IPS-18c (cell line): ENCODE results near the gene RUSF1.
"Not testable (repeated sequence)": the region's sequence is repeated elsewhere in the genome, so short reads cannot be mapped to it uniquely, and the experiment has no call there.

ENCODE experiments used
- H3K4me3 ChIP-seq: 2 replicates; pipeline ENCODE4 v1.7.0; 2013; ENCODE audit warnings: low read depth, mild to moderate bottlenecking, low read length, moderate library complexity; ENCODE audit not compliant: insufficient read depth
- H3K9me3 ChIP-seq: one replicate; pipeline ENCODE4 v1.6.1; 2013; ENCODE audit warnings: mild to moderate bottlenecking, low read length, moderate library complexity; ENCODE audit not compliant: control insufficient read depth, insufficient read depth

Gene RUSF1

GRCh38 chr16:31493506-31494125 lies 14.6 kb downstream of the RUSF1 start:
- Histone ChIP-seq H3K9me3 (peaks cover 2% of the 10 kb centered on the region), H3K4me3 (no peak overlapping the region)

GRCh38 chr16:31491778-31492418 lies 16.3 kb downstream of the RUSF1 start:
- Histone ChIP-seq H3K4me3 (no peak overlapping the region), H3K9me3 (peaks cover 2% of the 10 kb centered on the region)

- Histone ChIP-seq H3K9me3 (peaks cover 2% of the 10 kb centered on the region), H3K4me3 (no peak overlapping the region)
Measured at GRCh38 chr16:31489616-31490584, 18.3 kb downstream of the RUSF1 start.

GRCh38 chr16:31489298-31489564 lies 19.0 kb downstream of the RUSF1 start:
- H3K4me3 ChIP-seq: no peak overlapping the region
- H3K9me3 ChIP-seq: peaks cover 2% of the 10 kb centered on the region

DNA sequence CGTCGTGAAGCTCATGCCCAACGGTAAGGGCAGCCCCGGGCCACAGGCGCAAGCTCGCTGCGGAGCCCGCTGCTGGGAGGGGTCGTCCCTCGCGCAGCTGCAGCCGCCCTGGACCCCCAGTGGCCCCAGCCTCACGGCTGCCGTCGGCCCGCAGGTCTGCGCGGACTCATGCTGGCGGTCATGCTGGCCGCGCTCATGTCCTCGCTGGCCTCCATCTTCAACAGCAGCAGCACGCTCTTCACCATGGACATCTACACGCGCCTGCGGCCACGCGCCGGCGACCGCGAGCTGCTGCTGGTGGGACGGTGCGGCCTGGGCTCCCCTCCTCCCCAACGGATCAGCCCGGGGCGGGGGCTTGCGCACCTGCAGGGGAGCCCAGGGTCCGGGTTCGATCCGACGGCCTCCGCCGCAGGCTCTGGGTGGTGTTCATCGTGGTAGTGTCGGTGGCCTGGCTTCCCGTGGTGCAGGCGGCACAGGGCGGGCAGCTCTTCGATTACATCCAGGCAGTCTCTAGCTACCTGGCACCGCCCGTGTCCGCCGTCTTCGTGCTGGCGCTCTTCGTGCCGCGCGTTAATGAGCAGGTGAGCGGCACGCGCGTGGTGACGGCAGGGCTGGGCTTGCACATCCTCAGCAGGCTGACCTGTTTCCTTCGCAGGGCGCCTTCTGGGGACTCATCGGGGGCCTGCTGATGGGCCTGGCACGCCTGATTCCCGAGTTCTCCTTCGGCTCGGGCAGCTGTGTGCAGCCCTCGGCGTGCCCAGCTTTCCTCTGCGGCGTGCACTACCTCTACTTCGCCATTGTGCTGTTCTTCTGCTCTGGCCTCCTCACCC lies 19.5 kb downstream of the RUSF1 start:
- peaks cover 2% of the 10 kb centered on the region for H3K9me3 ChIP-seq
- H3K4me3 ChIP-seq: peak overlapping the region; percentile 53

DNA sequence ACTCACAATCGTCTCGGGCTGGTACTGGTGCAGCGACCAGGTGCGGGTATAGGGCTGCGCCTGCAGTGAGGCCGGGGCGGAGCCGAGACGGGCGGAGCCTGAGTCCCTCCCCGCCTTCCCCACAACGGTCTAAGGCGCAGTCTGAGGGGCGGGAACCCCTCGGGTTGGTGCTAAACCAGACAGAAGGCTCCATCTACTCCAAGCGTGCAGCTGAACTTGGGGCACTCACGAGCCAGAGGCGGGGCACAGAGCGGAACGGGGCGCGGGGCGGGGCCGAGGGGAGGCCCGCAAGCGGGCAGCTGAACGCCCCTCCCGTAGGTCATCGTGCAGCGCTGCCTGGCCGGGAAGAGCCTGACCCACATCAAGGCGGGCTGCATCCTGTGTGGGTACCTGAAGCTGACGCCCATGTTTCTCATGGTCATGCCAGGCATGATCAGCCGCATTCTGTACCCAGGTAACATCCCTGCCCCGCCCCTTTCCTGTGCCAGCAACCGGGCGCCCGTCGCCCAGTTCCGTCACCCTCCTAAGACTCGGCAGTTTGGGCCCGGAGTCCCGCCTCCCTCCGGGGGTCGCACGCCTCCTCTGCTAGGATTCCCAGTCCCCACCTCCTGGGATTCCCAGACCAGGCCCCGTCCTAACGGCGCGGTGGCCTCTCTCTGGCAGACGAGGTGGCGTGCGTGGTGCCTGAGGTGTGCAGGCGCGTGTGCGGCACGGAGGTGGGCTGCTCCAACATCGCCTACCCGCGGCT lies 20.3 kb downstream of the RUSF1 start:
- H3K9me3 ChIP-seq: no peaks in the 10 kb centered on the region
- peak overlapping the region; percentile 53 for H3K4me3 ChIP-seq

GRCh38 chr16:31487071-31487719 lies 21.0 kb downstream of the RUSF1 start:
- Histone ChIP-seq H3K4me3 (peak overlapping the region; percentile 53), H3K9me3 (no peaks in the 10 kb centered on the region)

DNA sequence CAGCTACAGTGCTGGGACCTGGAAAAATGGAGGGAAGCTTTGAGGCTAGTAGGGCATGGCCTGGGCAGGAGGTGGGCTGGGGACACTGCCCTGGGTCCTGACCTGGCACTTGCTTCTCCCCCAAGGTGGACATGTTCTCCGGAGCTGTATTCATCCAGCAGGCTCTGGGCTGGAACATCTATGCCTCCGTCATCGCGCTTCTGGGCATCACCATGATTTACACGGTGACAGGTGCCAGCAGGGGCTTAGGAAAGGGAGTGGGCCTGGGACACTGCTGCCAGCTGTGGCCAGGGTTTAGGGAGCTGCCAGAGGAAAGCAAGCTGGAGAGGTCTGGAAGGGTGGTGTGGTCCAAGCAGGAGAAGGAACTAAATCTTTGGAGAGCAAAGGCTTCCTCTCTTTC lies 22.1 kb downstream of the RUSF1 start:
- H3K9me3 ChIP-seq: no peaks in the 10 kb centered on the region
- H3K4me3 ChIP-seq: no peak overlapping the region

DNA sequence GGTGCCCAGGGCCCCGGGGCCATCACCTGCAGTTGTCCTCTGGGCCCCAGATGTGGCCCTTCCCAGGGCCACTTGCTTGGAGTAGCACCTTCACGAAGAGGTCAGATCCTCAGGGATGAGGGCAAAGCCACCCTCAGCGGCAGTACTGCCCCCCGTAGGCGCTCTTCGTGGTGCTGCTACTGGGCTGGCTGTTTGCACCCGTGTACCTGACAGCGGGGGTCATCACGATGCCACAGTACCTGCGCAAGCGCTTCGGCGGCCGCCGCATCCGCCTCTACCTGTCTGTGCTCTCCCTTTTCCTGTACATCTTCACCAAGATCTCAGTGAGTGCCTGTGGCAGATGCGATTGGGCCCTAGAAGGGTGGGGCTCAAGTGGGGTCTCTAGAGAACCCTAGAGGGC lies 22.6 kb downstream of the RUSF1 start:
- no peak overlapping the region for H3K4me3 ChIP-seq

DNA sequence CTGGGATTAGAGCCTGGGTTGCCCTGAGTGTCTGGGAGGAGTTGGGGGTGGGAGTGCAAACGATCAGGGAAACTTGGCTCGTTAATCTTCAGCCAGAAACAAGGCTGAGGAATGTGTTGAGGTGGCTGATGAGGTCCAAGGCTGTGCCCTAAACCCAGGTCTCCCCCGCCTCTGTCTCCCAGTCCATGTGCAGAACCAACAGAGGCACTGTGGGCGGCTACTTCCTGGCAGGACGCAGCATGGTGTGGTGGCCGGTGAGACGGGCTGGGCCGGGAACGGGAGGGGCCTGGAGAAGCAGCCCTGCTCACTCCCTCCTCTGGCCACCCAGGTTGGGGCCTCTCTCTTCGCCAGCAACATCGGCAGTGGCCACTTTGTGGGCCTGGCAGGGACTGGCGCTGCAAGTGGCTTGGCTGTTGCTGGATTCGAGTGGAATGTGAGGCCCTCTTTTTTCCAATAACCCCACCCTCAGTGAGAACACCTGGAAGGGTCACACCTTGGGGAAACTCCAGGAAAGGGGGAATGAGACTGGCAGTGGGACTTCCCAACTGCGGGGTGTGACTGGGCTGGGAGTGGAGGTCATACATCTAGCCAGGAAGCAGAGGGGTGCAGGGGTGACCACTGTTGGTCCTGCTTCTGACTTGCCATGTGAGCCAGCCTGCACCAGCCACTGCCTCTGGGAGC lies 23.6 kb downstream of the RUSF1 start:
- no peak overlapping the region for H3K4me3 ChIP-seq
- no peaks in the 10 kb centered on the region for H3K9me3 ChIP-seq

More for the DNA sequence above, 22.6 kb downstream of the RUSF1 start:
- H3K9me3 ChIP-seq: no peaks in the 10 kb centered on the region

DNA sequence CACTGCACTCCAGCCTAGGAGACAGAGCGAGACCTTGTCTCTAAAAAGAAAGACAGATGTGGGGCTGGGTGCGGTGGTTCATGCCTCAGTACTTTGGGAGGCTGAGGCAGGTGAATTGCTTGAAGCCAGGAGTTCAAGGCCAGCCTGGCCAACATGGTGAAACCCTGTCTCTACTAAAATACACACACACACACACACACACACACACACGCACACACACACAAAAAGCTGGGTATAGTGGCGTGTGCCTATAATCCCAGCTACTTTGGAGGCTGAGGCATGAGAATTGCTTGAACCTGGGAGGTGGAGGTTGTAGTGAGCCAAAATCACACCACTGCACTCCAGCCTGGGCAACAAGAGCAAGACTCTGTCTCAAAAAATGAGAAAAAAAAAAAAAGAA lies 24.1 kb downstream of the RUSF1 start:
- not testable (repeated sequence) for H3K4me3 ChIP-seq, H3K9me3 ChIP-seq

DNA sequence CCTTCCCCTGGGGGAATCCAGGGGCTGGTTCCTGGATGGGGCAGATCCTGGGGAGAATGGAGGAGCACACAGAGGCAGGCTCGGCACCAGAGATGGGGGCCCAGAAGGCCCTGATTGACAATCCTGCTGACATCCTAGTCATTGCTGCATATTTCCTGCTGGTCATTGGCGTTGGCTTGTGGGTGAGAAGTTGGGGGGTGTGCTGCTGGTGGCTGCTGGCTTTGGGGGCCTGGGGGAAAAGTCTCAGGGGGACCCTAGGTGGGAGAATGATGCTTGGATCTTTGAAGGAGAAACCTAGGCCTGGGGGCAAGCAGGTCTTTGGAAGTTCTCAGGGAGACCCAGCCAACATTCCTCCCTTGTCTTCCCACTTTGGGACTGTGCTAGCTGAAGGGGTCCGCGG lies 25.1 kb downstream of the RUSF1 start, which contains the start of gene SLC5A2:
SLC5A2 (plus strand) TSS at position 43 of the 400 bp plus-strand sequence; CDS start at position 57, 14 bp downstream.
- Histone ChIP-seq H3K9me3 (no peaks in the 10 kb centered on the region), H3K4me3 (no peak within 1 kb of the TSS)

DNA sequence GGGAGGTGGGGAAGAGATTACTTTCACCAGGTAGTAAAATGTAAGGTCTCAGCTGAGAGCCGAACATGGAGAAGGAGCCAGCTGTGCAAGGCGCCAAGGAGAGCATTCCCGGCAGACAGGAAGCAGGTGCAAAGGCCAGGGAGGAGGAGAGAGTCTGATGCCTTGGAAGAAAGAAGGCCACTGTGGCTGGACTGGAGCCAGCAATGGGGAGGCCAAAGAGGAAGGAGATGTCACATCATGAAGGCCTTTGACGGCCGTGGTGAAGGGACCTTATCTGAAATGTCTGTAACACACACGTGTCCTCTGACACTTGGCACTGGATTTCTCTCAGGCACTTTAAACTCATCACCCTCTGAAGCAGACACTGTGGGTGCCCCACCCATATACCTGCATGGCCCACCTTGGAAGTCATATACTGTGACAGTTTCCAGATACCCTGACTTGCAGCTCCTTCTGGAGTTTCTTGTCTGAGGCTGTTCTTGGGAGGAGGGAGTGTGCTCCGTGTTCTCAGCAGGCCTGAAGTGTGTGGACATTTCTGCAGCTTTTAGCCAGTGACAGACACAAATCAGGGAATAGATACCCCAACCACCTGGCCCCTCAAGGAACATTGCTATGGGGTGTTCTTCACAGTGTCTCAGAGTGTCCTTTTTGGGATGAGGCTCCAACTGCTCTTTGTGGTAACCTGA lies 27.2 kb downstream of the RUSF1 start:
- Histone ChIP-seq H3K9me3 (no peaks in the 10 kb centered on the region), H3K4me3 (no peak overlapping the region)

DNA sequence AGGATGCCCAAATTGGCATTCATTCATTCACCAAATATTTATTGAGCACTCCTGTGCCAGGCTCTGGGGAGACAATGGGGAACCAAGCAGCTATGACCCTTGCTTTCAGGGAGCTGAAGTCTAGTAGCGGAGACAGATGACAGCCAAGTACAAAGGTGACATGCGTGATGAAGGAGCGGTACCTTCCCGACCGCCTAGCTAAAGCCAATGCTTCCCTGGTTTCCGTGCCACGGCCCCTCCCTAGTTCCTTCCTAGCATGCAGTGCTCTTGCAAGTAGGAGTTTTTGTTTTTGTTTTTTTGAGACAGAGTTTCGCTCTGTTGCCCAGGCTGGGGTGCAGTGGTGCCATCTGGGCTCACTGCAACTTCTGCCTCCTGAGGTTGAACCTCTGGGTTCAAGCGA lies 28.4 kb downstream of the RUSF1 start:
- Histone ChIP-seq H3K4me3 (no peak overlapping the region), H3K9me3 (no peaks in the 10 kb centered on the region)

GRCh38 chr16:31478956-31479355 lies 29.2 kb downstream of the RUSF1 start:
- no peaks in the 10 kb centered on the region for H3K9me3 ChIP-seq
- no peak overlapping the region for H3K4me3 ChIP-seq
